ENCODE data around the gene UTP20.

The UTP20 gene

DNA sequence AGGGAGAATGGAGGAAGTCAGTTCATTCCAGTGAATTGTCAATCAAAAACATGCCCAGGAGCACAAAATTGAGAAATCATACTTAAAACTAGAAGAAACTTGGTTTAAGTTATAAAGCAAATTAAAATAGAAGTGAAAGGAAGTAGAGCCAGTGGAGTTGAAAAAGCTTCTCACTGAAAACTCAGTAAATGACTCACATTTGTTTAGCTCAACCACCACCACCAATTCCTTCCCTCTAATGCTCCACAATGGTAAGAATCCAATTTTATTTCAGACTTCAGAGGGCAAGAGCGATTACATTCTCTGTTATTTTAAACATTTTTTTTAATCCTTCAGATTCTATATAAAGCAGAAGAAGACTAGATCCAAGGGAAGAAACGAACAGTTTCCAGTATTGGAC lies 19.4 kb downstream of the UTP20 start:
- Histone ChIP-seq H3K4me1 (ENCODE audit: control insufficient read depth, insufficient read depth, low read length) (no peaks in the 10 kb centered on the region), H3K4me3 (ENCODE audit: low read depth, low read length) (no peak overlapping the region), H3K27ac (ENCODE audit: extremely low read depth, low read depth, low read length) (no peak overlapping the region), H3K36me3 (ENCODE audit: control insufficient read depth in 2 of 2, insufficient read depth in 1 of 2, low read length in 2 of 2) (peaks cover 4 to 60% of the 10 kb centered on the region in 2 experiments; a peak in 2 of 3 replicates), H3K9me3 (ENCODE audit: control insufficient read depth, insufficient read depth, low read depth, low read length) (no peaks in the 10 kb centered on the region)
- TF ChIP-seq ZNF624 (tag by site-specific recombination; IDR thresholded peaks at IDR 0.05) (no peak), ZNF548 (tag by site-specific recombination; IDR thresholded peaks at IDR 0.05) (no peak), ZNF184 (tag by site-specific recombination; IDR thresholded peaks at IDR 0.05) (no peak), BCL11B (tag by site-specific recombination; IDR thresholded peaks at IDR 0.05; ENCODE audit: low read depth) (no peak), ZNF610 (tag by site-specific recombination; IDR thresholded peaks at IDR 0.05; ENCODE audit: borderline replicate concordance) (no peak), ZNF223 (tag by site-specific recombination; IDR thresholded peaks at IDR 0.05) (no peak), GLIS2 (tag by site-specific recombination; IDR thresholded peaks at IDR 0.05) (no peak), ZNF366 (tag by site-specific recombination; conservative IDR thresholded peaks at IDR 0.05) (no peak), ZNF24 (tag by site-specific recombination; IDR thresholded peaks at IDR 0.05) (no peak), ZNF626 (tag by site-specific recombination; IDR thresholded peaks at IDR 0.05) (no peak), ZNF426 (tag by site-specific recombination; IDR thresholded peaks at IDR 0.05) (no peak), ZNF2 (tag by site-specific recombination; IDR thresholded peaks at IDR 0.05) (no peak), ZBTB1 (tag by site-specific recombination; IDR thresholded peaks at IDR 0.05) (no peak)
- TF ChIP-seq, protein P1, sequence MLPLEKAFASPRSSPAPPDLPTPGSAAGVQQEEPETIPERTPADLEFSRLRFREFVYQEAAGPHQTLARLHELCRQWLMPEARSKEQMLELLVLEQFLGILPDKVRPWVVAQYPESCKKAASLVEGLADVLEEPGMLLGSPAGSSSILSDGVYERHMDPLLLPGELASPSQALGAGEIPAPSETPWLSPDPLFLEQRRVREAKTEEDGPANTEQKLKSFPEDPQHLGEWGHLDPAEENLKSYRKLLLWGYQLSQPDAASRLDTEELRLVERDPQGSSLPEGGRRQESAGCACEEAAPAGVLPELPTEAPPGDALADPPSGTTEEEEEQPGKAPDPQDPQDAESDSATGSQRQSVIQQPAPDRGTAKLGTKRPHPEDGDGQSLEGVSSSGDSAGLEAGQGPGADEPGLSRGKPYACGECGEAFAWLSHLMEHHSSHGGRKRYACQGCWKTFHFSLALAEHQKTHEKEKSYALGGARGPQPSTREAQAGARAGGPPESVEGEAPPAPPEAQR (tag by site-specific recombination; IDR thresholded peaks at IDR 0.05) = no peak
- TF ChIP-seq, protein P2, sequence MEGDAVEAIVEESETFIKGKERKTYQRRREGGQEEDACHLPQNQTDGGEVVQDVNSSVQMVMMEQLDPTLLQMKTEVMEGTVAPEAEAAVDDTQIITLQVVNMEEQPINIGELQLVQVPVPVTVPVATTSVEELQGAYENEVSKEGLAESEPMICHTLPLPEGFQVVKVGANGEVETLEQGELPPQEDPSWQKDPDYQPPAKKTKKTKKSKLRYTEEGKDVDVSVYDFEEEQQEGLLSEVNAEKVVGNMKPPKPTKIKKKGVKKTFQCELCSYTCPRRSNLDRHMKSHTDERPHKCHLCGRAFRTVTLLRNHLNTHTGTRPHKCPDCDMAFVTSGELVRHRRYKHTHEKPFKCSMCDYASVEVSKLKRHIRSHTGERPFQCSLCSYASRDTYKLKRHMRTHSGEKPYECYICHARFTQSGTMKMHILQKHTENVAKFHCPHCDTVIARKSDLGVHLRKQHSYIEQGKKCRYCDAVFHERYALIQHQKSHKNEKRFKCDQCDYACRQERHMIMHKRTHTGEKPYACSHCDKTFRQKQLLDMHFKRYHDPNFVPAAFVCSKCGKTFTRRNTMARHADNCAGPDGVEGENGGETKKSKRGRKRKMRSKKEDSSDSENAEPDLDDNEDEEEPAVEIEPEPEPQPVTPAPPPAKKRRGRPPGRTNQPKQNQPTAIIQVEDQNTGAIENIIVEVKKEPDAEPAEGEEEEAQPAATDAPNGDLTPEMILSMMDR (tag by site-specific recombination; IDR thresholded peaks at IDR 0.05) = no peak
- TF ChIP-seq, protein P3, sequence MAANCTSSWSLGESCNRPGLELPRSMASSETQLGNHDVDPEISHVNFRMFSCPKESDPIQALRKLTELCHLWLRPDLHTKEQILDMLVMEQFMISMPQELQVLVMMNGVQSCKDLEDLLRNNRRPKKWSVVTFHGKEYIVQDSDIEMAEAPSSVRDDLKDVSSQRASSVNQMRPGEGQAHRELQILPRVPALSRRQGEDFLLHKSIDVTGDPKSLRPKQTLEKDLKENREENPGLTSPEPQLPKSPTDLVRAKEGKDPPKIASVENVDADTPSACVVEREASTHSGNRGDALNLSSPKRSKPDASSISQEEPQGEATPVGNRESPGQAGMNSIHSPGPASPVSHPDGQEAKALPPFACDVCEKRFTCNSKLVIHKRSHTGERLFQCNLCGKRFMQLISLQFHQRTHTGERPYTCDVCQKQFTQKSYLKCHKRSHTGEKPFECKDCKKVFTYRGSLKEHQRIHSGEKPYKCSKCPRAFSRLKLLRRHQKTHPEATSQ (tag by site-specific recombination; IDR thresholded peaks at IDR 0.05) = no peak
- TF ChIP-seq, protein P4, sequence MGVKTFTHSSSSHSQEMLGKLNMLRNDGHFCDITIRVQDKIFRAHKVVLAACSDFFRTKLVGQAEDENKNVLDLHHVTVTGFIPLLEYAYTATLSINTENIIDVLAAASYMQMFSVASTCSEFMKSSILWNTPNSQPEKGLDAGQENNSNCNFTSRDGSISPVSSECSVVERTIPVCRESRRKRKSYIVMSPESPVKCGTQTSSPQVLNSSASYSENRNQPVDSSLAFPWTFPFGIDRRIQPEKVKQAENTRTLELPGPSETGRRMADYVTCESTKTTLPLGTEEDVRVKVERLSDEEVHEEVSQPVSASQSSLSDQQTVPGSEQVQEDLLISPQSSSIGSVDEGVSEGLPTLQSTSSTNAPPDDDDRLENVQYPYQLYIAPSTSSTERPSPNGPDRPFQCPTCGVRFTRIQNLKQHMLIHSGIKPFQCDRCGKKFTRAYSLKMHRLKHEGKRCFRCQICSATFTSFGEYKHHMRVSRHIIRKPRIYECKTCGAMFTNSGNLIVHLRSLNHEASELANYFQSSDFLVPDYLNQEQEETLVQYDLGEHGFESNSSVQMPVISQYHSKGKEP (tag by site-specific recombination; IDR thresholded peaks at IDR 0.05) = no peak
- TF ChIP-seq, protein P5, sequence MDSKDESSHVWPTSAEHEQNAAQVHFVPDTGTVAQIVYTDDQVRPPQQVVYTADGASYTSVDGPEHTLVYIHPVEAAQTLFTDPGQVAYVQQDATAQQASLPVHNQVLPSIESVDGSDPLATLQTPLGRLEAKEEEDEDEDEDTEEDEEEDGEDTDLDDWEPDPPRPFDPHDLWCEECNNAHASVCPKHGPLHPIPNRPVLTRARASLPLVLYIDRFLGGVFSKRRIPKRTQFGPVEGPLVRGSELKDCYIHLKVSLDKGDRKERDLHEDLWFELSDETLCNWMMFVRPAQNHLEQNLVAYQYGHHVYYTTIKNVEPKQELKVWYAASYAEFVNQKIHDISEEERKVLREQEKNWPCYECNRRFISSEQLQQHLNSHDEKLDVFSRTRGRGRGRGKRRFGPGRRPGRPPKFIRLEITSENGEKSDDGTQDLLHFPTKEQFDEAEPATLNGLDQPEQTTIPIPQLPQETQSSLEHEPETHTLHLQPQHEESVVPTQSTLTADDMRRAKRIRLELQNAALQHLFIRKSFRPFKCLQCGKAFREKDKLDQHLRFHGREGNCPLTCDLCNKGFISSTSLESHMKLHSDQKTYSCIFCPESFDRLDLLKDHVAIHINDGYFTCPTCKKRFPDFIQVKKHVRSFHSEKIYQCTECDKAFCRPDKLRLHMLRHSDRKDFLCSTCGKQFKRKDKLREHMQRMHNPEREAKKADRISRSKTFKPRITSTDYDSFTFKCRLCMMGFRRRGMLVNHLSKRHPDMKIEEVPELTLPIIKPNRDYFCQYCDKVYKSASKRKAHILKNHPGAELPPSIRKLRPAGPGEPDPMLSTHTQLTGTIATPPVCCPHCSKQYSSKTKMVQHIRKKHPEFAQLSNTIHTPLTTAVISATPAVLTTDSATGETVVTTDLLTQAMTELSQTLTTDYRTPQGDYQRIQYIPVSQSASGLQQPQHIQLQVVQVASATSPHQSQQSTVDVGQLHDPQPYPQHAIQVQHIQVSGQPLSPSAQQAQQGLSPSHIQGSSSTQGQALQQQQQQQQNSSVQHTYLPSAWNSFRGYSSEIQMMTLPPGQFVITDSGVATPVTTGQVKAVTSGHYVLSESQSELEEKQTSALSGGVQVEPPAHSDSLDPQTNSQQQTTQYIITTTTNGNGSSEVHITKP (tag by site-specific recombination; IDR thresholded peaks at IDR 0.05) = no peak
- CTCF ChIA-PET = no interaction called here
- POLR2A ChIA-PET = no interaction called here

Data from HEK293 (cell line).